CD4-positive, alpha-beta T cell treated with Interferon gamma for 1 hour (primary cell): ENCODE measurements around the gene CES5A.
"Not testable (repeated sequence)": the region's sequence is repeated elsewhere in the genome, so short reads cannot be mapped to it uniquely, and the experiment has no call there.

Source experiments
- DNase-seq: peaks from one replicate; pipeline ENCODE4 v3.0.0-alpha.2; 2020

CES5A gene

GRCh38 chr16:55873122-55873521, 2.1 kb downstream of the CES5A start:
- no peak for DNase-seq

GRCh38 chr16:55872130-55872529, 3.0 kb downstream of the CES5A start:
- DNase-seq, result no peak

GRCh38 chr16:55871411-55872038, 3.6 kb downstream of the CES5A start:
- no peak for DNase-seq

- no peak for DNase-seq
Measured at GRCh38 chr16:55868980-55869379, 6.2 kb downstream of the CES5A start.

- DNase-seq, result no peak
Measured at GRCh38 chr16:55868137-55868536, 7.0 kb downstream of the CES5A start.

- DNase-seq, result no peak
Measured at GRCh38 chr16:55861288-55861687, 13.9 kb downstream of the CES5A start.

GRCh38 chr16:55857650-55858049, 17.5 kb downstream of the CES5A start:
- DNase-seq, result not testable (repeated sequence)

- DNase-seq, result no peak
Measured at GRCh38 chr16:55856950-55857349, 18.2 kb downstream of the CES5A start.

- DNase-seq, result no peak
Measured at GRCh38 chr16:55853114-55853513, 22.1 kb downstream of the CES5A start.

GRCh38 chr16:55849536-55849935, 25.6 kb downstream of the CES5A start:
- no peak for DNase-seq

- no peak for DNase-seq
Measured at GRCh38 chr16:55846598-55847346, 28.4 kb downstream of the CES5A start.

- no peak for DNase-seq
Measured at GRCh38 chr16:55843105-55843395, 32.1 kb downstream of the CES5A start.

GRCh38 chr16:55842369-55843104, 32.6 kb downstream of the CES5A start:
- DNase-seq, result no peak

GRCh38 chr16:55839115-55839514, 36.1 kb downstream of the CES5A start:
- DNase-seq, result no peak

- no peak for DNase-seq
Measured at GRCh38 chr16:55836158-55836611, 39.0 kb downstream of the CES5A start.

GRCh38 chr16:55835581-55835980, 39.6 kb downstream of the CES5A start:
- no peak for DNase-seq

- DNase-seq, result not testable (repeated sequence)
Measured at GRCh38 chr16:55835173-55835572, 40.0 kb downstream of the CES5A start.

GRCh38 chr16:55834049-55834448, 41.1 kb downstream of the CES5A start:
- no peak for DNase-seq

GRCh38 chr16:55832773-55833691, 42.1 kb downstream of the CES5A start, which contains the start of gene CES1:
Gene CES1, minus strand, starts transcription at chr16:55833096. Its CDS starts 41 bp downstream, at chr16:55833055.
- DNase-seq, result peak; percentile 11

GRCh38 chr16:55832425-55832772, 42.8 kb downstream of the CES5A start:
- no peak for DNase-seq

- no peak for DNase-seq
Measured at GRCh38 chr16:55830658-55831294, 44.4 kb downstream of the CES5A start.

GRCh38 chr16:55829232-55829631, 45.9 kb downstream of the CES5A start:
- not testable (repeated sequence) for DNase-seq
